NCI-H2107 (cell line): ENCODE measurements around the gene OR10G7.
"Not testable (repeated sequence)": the region's sequence is repeated elsewhere in the genome, so short reads cannot be mapped to it uniquely, and the experiment has no call there.

ENCODE experiments used
- DNase-seq: peaks from one replicate; lab custom pipeline; 2025; lab: John Stamatoyannopoulos, UW

The OR10G7 gene

GRCh38 chr11:124039557-124039956, 1.6 kb downstream of the OR10G7 start:
- DNase-seq = no peak

- no peak for DNase-seq
Observed at GRCh38 chr11:124036666-124037065, 4.5 kb downstream of the OR10G7 start.

- DNase-seq = no peak
Observed at GRCh38 chr11:124026498-124026897, 14.6 kb downstream of the OR10G7 start, which contains the start of gene OR10G8. Gene OR10G8, plus strand, starts transcription at chr11:124026798. Its CDS starts 2,825 bp downstream, at chr11:124029623.

GRCh38 chr11:124015837-124016236, 25.3 kb downstream of the OR10G7 start:
- DNase-seq = not testable (repeated sequence)

- DNase-seq = no peak
Observed at GRCh38 chr11:124012697-124013096, 28.4 kb downstream of the OR10G7 start, which contains the start of gene OR10G4. Gene OR10G4, plus strand, starts transcription at chr11:124012997. Its CDS starts 2,578 bp downstream, at chr11:124015575.

- no peak for DNase-seq
Observed at GRCh38 chr11:123995119-123995518, 46.0 kb downstream of the OR10G7 start, which contains the start of gene OR10G6. Gene OR10G6, minus strand, starts transcription at chr11:123995161. Its CDS starts 0 bp downstream, at chr11:123995161.
